Stimulated activated CD4-positive, alpha-beta T cell treated with anti-CD3 and anti-CD28 coated beads, Interleukin-2, amount 100 ng/mL, for 48 hours (primary cell): ENCODE results near the gene PELI2.

ENCODE experiments used
- DNase-seq, 2 donors: peaks; one replicate each; pipeline ENCODE4 v3.0.0-alpha.2; 2020

The PELI2 gene

DNA sequence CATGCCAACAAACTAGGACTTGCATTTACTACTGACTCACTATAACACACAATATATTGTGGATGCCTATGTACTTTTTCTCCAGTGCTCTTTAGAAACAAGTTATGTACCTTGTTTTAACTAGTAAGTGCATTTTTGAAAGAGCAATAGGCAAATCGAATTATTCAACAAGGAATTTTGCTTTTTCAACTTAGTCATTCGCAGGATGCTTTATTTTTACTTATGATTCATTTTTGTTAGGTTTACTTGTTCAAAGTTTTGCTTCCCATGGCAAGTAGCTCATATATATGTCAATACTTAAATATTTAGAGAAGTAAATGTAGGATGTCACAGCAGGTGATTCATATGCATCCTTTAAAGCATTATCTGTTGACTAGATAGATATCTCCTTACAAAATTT lies 149.8 kb downstream of the PELI2 start:
- no peak for DNase-seq

DNA sequence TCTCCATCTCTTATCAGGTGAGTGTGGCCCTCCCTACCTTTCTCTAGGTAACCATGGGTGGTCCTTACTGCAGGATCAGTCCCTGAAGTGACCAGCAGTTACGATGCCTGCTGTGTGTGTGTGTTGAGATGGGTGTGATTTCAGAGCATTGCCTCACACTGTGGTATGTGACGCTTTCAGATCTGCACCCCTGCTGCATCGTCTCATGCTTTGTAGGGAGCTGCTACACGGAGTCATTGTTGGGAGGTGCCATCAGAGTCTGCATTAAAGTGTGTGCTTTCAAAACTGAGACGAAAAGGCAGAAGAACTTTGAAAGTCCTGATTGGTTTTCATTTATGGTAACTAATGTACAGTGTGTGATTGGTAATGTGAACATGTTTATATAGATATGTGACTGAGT lies 150.5 kb downstream of the PELI2 start:
- DNase-seq, result no peak

DNA sequence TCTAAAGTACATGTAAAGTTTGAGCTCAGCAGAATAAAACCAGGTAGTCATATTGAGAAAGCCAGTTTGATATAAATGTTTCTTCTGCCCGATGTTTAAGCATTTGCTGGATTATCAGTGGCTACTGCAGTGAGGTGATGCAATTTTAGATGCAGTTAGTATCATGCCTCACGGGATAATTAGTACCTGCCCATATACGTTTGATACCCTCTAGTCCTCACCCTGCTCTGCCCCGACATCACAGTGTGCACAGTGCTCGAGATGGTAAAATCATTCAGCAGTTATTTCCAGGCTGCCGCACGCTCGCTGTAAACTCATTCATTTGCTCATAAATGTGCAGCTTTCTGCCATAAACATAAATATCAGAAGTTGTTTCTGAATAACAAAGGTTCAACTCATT lies 152.7 kb downstream of the PELI2 start:
- no peak for DNase-seq

DNA sequence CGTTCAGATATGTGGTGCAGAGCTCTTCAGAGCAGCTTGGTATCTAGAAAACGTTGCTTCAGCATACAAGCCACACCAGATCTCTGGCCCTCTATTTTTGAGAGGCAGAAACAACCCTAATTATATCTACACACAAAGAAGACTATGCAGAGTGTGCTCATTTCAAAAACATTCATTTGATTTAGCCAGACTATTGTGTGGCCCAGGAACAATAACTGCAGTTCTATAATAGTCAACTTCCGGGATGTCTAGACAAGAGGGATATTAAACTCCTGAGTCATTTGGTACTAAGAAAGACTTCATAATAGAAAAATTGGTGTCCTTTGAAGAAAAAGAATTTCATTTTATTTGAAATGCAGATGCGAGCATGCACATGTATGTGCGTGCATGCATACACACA lies 153.8 kb downstream of the PELI2 start:
- no peak for DNase-seq

DNA sequence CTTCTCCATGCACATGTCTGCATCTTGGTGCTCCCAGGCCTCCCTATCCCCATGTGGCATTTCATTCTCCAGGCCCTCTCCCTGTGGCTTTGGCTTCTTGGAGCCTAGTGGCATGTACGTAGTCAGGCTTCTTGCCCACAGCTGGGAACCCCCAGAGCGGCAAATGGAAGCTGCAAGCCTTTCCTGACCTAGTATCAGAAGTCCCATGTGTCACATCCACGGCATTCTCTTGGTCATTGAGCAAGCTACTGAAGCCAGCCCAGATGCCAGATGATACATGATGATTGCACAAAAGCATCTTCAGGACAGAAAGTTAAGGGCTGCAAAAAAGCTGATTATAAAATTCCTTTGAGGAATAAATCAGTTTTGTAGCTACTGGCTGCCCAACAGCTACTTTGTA lies 154.9 kb downstream of the PELI2 start:
- DNase-seq, result no peak

DNA sequence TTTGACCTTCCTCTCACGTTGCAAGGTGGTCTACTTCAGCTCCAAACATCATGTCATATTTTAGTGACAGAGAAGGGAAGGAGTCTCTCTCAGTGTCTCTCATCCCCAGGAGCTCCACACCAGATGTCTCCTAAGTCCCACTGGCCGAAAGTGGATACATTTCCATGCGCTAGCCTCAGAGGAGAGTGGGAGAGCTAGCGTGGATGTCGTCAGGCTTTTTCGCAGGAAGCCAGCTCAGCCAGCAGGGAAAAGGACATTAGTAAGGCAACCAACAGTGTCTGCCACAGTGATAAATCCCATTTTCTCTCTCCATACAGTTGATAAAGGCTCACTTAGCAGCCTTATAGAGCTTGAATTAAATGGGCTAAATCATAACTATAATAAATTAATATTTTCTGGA lies 155.7 kb downstream of the PELI2 start:
- no peak for DNase-seq

DNA sequence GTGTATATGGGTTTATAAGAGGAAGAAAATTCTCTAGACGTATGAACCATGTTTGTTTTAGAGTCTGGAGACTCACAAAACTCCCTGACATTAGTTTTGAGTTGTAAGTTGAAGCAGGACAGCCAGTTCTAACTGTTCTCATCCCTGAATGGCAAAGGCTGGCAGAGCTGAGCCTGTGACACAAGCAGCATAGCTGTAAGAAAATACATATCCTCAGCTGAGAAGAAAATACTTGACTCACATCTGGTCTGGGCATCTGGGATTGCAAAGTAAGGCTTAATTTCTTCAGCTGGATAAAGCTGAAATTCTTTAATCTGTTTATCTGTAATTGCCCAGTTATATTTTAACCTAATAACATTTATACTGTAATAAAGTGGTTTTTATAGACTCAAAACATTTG lies 156.3 kb downstream of the PELI2 start:
- DNase-seq, result no peak

DNA sequence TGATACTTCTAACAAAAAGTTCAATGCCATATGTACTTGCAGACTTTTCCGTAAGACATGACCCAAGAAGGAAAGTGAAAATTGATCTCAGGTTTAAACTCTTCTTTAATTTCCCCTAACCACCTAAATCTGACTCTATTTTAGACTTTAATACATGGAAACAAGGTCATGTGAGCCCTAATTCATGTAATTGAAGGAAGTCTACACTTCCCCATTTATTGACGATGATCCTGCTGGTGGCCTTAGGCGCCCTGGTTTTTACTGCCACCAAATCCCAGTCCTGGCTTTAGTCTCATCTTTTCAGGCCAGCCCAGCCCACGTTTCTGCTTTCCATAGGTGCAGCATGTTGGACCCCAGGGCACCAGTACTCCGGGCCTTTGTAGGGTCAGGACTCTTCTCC lies 157.9 kb downstream of the PELI2 start:
- no peak for DNase-seq

DNA sequence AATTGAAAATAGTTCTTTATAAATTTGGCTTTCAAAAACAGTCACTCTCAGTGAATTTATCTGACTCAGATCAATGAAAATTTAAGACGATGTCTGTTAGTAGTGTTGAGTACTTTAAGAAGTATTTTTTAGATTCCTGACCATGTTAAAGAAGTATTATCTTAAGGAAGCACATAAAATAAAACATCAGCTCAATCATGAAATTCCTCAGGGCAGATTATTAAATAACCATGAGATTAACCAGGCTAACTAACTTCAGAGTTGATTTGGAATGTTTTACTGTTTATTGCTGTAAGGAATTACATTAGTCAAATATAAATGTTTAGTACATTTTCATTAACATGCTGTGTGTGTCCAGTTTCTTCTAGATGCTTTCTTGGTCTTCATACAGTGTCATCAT lies 160.2 kb downstream of the PELI2 start:
- no peak for DNase-seq

DNA sequence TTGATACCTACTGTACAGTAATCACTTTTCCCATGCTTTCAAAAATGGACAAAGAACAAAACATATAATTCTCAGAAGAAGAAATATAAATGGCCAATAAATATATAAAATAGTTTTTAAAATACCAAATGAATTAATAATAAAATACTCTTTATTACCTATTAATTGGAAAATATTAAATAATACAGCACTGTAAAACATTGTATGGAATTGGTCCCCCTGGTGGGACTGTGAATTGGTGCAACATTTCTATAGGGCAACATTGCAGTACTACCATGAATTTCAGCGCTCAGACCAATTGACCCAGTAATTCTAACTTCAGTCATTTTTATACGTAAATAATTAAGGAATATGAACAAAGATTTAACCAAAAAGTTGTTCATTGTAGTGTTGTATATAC lies 162.6 kb downstream of the PELI2 start:
- DNase-seq, result no peak

DNA sequence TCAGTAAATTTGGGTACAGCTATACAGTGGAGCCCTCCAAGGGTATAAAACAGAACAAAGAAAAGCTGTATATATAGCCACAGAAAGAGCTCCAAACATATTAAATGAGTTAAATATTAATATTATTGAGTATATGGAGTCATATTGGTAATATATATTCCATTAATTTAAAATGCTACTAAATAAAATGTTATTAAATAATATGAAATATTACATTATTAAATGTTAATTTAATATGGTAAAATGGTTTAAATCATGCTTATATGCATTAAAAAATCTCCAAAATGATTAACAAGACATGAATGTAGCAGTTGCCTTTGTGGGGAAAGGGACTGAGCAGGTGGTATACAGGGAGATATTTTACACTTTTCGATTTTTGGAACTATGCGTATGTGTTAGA lies 164.0 kb downstream of the PELI2 start:
- no peak for DNase-seq

DNA sequence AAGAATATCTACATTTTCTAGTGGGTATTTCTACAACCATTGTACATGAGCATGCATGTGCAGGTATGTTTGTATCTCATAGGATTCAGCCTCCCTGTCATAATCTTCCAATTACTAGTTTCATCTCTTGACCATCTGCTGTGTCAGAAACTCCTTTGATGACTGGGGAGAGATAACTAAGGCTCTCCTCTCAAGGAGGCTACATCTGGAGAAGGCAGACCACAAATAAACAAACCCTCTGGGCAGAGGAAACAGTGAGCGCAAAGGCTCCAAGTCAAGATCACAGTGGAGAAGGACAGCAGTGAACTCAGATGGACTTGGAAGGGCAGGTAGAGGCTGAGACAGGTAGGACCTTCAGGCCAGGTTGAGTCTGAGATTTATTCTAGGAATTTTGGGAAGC lies 166.4 kb downstream of the PELI2 start:
- DNase-seq, result no peak

DNA sequence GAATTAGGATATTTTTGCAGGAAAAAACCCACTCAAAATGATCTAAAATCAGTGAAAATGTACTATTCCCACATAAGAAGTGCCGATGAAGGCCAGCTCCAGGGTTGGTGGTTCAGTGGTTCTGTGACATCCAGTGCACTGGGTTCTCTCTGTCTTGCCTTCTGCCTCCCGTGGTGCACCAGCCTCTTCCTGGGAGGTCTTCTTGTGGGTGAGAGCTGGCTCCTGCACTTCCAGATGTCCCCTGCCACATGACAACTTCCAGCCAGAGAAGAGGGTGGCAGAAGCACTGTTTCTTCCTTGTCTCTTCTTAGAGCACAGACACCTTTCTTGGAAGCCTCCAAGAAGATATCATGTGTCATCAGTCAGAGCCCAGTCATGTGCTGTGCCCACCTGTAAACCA lies 170.9 kb downstream of the PELI2 start:
- no peak for DNase-seq

DNA sequence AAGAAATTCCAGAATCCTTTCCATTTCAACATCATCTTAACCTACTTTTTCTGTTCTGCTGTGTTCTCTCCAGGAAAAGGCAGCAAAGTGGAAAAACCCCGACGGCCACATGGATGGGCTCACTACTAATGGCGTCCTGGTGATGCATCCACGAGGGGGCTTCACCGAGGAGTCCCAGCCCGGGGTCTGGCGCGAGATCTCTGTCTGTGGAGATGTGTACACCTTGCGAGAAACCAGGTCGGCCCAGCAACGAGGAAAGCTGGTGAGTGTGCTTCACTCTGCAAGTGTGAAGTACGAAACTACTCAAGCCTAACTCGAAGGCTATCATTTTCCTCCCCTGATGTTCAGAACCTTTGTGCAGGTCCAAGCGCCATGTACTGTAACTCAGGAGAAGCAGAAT lies 172.0 kb downstream of the PELI2 start:
- no peak for DNase-seq

DNA sequence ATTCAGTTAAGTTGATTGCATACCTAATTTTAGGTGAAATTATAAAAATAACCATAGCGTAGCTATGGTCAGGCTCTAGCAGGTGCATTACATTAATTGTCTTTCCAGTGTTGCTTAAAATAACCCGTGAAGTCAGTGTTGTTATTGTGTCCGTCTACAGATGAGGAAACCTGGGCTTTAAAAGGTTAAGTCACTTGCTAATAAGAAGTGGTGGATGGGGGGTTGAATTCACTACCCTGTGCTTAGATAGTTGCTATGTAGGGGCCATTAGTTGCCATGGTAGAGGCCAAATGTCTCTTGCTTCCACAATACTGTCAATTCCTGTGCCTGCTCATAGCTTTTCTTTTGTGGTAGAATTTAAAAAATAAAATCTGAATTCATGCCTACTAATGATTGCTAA lies 174.8 kb downstream of the PELI2 start:
- no peak for DNase-seq

DNA sequence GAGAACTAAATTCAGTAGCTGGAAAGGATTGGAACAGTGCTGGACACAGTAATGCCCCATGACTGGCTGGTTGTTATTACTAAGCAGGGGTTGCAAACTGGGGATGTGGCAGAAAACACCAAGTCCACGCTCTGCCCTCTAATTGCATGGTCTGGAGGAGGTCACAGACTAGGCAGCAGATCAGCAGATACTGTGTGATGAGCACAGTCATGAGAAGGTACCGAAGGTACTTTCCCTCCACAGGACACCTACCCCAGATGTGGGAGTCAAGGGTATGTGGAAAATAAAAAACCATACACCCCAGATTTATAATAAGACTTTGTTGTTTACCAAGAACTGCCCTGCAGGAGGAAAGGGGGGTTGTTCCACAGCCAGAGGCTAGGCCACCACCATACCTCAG lies 175.3 kb downstream of the PELI2 start:
- no peak for DNase-seq

DNA sequence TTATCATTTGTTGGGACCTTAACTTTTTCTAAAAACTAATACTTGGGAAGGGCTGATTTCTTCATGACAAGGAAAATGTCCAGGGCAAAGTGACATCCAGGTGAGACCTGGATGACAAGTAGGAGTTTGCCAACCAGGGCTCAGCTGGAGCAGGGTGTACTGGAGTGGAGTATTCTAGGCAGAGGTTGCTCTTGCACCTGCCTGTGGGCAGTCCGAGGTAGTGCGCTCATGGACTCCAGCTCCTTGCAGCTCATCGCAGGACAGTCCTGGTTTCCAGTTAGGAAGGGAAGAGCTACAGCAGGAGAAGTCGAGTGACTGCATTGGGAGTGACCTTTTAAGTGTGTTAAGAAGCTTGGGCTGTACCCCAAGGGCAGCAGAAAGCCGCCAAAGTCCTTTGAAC lies 175.9 kb downstream of the PELI2 start:
- DNase-seq, result no peak

DNA sequence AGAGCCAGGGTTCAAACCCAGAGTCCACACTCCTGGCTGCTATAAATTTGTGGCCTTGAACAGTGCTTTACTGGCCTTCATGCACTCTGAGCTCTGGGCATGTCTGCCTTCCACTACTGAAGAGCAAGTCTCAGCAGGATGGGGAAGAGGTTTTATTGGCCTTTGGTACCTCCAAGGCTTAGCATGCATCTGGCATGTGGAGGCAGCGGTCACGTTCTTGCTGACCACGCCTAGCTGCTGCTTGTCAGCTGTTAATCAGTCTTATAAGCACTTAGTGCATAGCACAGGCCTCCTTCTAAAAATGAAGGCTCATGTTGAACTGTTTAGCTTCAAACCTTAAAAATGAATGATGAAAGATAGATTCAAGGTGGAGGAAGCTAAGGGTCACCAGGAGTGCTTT lies 177.5 kb downstream of the PELI2 start:
- no peak for DNase-seq

DNA sequence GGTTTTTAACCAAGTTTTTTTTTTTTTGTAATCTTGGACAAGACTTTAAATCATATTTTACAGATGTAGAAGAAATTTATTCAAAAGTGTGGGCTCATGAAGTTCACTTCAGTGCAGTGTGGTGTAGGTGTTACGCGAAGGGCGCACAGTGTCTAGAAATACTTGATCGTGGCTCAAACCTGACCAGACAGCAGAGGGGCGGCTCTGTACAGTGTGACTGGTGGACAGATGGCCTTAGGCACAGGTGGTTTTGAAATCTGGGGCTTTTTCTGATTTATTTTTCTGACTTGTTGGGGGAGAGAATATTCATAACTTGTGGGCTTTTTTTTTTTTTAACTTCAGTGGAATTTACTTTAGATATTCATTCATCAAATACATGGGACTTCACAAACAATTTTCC lies 179.2 kb downstream of the PELI2 start:
- no peak for DNase-seq

DNA sequence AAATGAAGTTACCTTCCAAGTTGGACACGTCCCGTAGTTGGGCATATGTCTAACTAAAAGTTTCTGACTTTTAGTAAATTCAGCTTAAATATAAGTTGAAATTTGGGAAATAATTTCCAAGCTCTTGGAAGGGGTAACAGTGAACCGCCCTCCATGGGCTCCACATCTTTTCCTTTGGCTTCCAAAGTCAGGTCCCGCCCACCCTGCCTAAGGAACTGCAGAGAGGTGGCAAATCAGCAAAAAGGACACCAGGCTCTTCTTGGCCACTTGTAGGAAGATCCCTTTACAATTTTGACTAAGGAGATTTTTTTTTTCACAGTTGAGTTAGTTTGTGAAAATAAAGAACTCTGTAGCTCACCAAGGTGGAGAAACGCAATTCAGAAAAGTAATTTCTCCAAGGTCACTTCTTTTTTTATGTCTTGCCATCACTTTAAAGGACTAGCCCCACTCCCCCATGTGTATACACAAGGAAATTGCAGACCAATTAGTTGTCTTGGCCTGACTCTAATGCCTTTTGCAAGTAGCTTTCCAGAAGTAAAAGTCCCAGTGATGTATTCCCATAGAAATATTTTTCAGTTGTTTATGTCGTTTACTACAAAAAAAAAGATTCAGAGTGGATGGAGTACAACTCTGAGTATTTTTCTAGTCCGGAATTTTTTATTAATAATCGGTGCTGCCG lies 181.2 kb downstream of the PELI2 start:
- no peak for DNase-seq

DNA sequence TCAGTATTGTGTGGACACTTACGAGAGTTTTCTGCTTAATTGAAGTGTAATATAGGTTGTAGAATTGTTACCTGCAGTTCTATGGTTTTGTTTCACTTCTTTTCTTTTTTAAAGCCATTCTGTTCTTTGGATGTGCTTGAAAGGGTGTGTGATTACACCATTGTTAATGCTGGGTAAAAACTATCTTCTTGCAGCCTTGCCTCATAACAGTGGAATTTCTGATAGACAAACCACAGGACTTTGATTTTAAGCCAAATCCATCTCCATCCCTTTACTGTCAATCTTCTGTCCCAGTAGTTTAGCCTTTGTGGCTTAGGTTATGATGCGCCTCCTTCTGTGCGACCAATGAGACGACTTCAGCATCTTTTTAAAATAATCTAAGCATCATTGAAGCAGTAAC lies 182.3 kb downstream of the PELI2 start:
- DNase-seq, result no peak

DNA sequence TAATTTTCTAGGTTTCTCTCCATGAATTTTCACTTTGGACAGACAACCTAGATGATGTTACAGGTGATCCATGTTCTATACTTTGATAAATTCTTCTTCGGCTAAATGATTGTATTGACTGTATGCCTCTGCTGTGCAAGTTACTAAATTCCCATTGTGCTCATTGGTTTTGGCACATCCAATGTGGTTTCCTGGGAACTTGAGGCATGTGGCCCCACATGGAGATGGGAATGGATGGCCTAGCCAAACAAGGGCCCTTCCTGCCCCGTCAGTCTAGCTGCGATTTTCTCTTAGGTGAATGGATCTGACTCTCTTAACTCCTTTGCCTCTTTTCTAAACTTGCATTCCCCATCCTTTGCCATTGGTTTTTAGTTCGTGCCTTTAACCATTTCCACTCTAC lies 186.2 kb downstream of the PELI2 start:
- DNase-seq, result no peak

DNA sequence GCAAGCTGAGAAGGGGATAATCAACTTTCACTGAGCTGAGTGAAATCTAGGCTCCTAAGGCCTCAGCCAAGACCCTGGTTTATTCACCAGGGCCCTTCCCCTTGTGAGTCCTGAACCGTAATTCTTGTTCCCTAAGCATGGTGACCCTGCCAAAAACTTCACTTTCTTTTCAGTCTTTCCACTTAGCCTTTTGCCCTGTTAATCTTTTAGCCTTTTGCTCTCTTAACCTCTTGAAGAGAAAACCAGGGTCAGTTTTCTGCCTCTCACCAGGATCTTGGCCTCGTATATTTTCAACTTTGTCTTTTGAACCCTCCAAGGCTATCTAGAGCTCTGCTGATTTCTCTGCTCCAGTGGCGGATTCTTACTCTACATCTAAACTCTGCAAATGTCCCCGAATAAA lies 191.0 kb downstream of the PELI2 start:
- no peak for DNase-seq

DNA sequence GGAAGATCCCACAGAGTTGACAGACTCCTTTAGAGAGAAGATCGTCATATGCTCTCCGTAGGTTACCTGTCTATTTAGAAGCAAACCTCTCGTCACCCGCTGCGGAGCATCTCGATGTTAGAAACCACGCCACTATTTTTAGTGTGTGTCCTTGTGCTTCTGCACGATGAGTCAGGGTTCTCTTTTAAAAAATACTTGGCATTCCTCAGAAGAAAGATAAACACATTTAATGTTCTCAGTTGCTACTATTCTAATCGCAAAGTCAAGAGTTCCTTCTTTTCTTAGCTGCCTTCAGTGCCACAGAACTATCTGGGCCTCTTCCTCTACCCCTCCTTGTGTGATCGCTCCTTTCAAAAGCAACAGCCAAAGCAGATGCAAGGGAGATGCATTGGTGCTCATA lies 192.4 kb downstream of the PELI2 start:
- no peak for DNase-seq

DNA sequence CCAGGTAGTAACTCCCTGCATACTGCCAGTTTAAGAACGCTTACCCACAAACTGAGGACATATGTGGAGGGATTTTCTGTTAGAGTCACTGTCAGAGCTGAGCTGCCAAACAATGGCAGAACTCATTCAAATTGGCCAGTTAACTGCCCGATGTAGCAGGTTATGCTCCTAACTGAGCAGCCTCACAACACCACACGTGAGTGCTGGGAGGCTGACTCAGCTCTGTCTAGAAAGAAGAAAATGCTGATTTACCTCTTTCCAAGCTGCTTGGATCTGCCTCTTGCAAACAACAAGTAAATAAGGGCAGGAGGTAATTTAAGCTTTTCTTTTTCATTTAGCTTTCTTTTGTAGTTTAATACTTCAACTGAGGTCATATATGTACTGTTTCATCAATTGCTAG lies 195.6 kb downstream of the PELI2 start:
- no peak for DNase-seq
